Measurements from ENCODE around the gene PRR30. TPM values are rescaled to one million over a fixed set of nuclear protein-coding genes. Genes with fewer than 3 reads are reported as not detected.

The PRR30 gene
- total RNA-seq, 1 experiment from 2014 or later = not detected

- POLR2A ChIA-PET = no interaction called here
- ATAC-seq = no peak
- Histone ChIP-seq H3K4me3 (replicated peaks in 1 of 2; ENCODE audit: low read depth in 1 of 2, low read length in 2 of 2) (peak overlapping the region; percentile 96 to 99), H3K27ac (ENCODE audit: low read depth, low read length) (peak overlapping the region; percentile 81), H3K9me2 (ENCODE audit: insufficient read depth) (no peaks in the 10 kb centered on the region), H3K79me2 (ENCODE audit: insufficient read depth, low read length) (peaks cover 20% of the 10 kb centered on the region), H3K4me1 (ENCODE audit: control insufficient read depth in 1 of 2, insufficient read depth in 2 of 2, low read length in 2 of 2) (peaks cover 4 to 19% of the 10 kb centered on the region in 2 experiments; a peak in 3 of 4 replicates), H4K20me1 (ENCODE audit: insufficient read depth) (no peaks in the 10 kb centered on the region), H2AFZ (ENCODE audit: low read depth, low read length, poor library complexity, severe bottlenecking) (no peak overlapping the region), H3K9me3 (ENCODE audit: control insufficient read depth in 1 of 2, insufficient read depth in 1 of 2, low read depth in 1 of 2, low read length in 2 of 2) (no peaks in the 10 kb centered on the region), H3K9ac (ENCODE audit: low read length) (peak overlapping the region; percentile 97), H3K36me3 (ENCODE audit: control insufficient read depth in 1 of 2, insufficient read depth in 2 of 2, low read length in 2 of 2) (peaks cover 14 to 20% of the 10 kb centered on the region in 2 experiments; a peak in 3 of 4 replicates), H3K4me2 (ENCODE audit: low read length) (peak overlapping the region; percentile 95), H3K27me3 (ENCODE audit: insufficient read depth, low read length) (no peaks in the 10 kb centered on the region)
- intact Hi-C loops (cut with micrococcal nuclease) = no loop called here
- RAD21 ChIA-PET (ENCODE audit: low non-redundant PET in 1 of 2, low total read pairs in 2 of 2, uncharacterized antibody in 2 of 2, unreplicated experiment in 2 of 2) = no interaction called here
- CTCF ChIA-PET = interaction anchor here (1.4 to 1.6 kb wide), 2 partner anchors 36 to 147 kb away, joined by 5 to 7 read pairs; no protein-coding TSS in a partner anchor
- BruUV-seq (replicated peaks) = TSS peak; percentile 70
- TF ChIP-seq ZFX (IDR thresholded peaks at IDR 0.05) (no peak), SRF (IDR thresholded peaks at IDR 0.05; ENCODE audit: low read depth) (no peak), YY1 (IDR thresholded peaks at IDR 0.05; ENCODE audit: extremely low read depth, insufficient replicate concordance, low read depth, low read length) (no peak), TCF7L2 (IDR thresholded peaks at IDR 0.05; ENCODE audit: borderline replicate concordance, extremely low read depth, insufficient read depth, insufficient read length) (no peak), POLR2A (IDR thresholded peaks at IDR 0.05; ENCODE audit: borderline replicate concordance, extremely low read depth, insufficient read depth, insufficient read length) (no peak), ATF3 (IDR thresholded peaks at IDR 0.05) (no peak), EZH2 (IDR thresholded peaks at IDR 0.05) (no peak), RAD21 (IDR thresholded peaks at IDR 0.05; ENCODE audit: low read depth) (no peak), ZBTB33 (IDR thresholded peaks at IDR 0.05; ENCODE audit: extremely low read depth, insufficient replicate concordance, low read length) (no peak), REST (IDR thresholded peaks at IDR 0.05; ENCODE audit: low read depth) (no peak), EGR1 (IDR thresholded peaks at IDR 0.05; ENCODE audit: low read depth) (no peak), EZH2phosphoT487 (IDR thresholded peaks at IDR 0.05; ENCODE audit: borderline replicate concordance) (no peak), POLR2AphosphoS5 (IDR thresholded peaks at IDR 0.05; ENCODE audit: low read depth, low read length) (no peak), JUND (IDR thresholded peaks at IDR 0.05) (no peak)
- DNase-seq (ENCODE audit: low read depth, low spot score) = no peak
These were observed 5.9 kb downstream of the PRR30 start for GRCh38 chr2:27133195-27133875.

Data from HCT116 (cell line).